Neural progenitor cell (in vitro differentiated cells): ENCODE results near the gene LRRC36.

ENCODE experiments used
- EZH2phosphoT487 ChIP-seq: fragments of 200-600 bp; sonication (generic); IDR thresholded peaks from 2 replicates; pipeline ENCODE4 v1.6.1; 2017; ENCODE audit warnings: antibody characterized with exemption
- TF ChIP-seq, protein P1 (sequence below): fragments of 200-600 bp; sonication (generic); IDR thresholded peaks from 2 replicates; pipeline ENCODE4 v1.5.1; 2017; ENCODE audit warnings: antibody characterized with exemption, mild to moderate bottlenecking

DNA sequence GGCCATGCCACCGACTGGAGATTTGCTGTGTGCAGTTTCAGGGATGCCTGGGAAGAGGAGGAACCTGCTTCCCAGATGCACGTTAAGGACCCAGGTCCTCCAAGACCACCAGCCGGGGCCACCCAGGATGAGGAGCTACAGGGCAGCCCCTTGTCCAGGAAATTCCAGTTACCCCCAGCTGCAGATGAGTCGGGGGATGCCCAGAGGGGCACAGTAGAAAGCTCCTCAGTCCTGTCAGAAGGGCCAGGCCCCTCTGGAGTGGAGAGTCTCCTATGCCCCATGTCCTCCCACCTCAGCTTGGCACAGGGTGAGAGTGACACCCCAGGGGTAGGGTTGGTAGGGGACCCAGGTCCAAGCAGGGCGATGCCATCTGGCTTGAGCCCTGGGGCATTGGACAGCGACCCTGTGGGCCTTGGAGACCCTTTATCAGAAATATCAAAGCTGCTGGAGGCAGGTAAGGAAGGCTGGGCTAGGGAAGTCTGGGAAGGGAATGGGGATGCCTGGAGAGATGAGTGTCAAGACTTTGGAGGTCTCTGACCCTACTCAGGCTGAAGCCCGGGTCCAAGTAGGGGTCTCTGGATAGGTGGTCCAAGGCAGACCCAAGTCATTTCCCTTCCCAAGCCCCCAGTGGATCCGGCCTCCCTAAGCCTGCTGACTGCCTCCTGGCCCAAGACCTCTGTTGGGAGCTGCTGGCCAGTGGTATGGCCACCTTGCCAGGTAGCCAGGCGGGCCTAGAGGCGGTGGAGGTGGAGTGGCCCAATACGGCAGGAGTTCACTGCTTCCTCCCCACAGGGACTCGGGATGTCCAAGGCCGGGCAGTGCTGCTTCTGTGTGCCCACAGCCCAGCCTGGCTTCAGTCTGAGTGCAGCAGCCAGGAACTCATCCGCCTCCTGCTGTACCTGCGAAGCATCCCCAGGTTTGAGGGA, 46.3 kb upstream of the LRRC36 start:
- TF ChIP-seq, protein P1, sequence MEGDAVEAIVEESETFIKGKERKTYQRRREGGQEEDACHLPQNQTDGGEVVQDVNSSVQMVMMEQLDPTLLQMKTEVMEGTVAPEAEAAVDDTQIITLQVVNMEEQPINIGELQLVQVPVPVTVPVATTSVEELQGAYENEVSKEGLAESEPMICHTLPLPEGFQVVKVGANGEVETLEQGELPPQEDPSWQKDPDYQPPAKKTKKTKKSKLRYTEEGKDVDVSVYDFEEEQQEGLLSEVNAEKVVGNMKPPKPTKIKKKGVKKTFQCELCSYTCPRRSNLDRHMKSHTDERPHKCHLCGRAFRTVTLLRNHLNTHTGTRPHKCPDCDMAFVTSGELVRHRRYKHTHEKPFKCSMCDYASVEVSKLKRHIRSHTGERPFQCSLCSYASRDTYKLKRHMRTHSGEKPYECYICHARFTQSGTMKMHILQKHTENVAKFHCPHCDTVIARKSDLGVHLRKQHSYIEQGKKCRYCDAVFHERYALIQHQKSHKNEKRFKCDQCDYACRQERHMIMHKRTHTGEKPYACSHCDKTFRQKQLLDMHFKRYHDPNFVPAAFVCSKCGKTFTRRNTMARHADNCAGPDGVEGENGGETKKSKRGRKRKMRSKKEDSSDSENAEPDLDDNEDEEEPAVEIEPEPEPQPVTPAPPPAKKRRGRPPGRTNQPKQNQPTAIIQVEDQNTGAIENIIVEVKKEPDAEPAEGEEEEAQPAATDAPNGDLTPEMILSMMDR, result no peak
- no peak for TF ChIP-seq EZH2phosphoT487
